MCF 10A (cell line): ENCODE data around the gene PNKD. TPM values are rescaled to one million over a fixed set of nuclear protein-coding genes. Genes with fewer than 3 reads are reported as not detected.
"Not testable (repeated sequence)": the region's sequence is repeated elsewhere in the genome, so short reads cannot be mapped to it uniquely, and the experiment has no call there.

ENCODE experiments used
- BruUV-seq: library from RNA; stranded (reverse); fragments of 400-500 nt; replicated peaks from 2 replicates; lab custom pipeline; 2021; lab: Mats Ljungman, UMichigan
- CTCF ChIA-PET: fragments of 300-600 bp; sonication (Branson Sonifier 250); formaldehyde crosslinking; extraction: SDS; loops from one replicate; lab custom pipeline; 2021; ENCODE audit warnings: antibody characterized with exemption, inconsistent platforms; lab: Yijun Ruan, JAX
- POLR2A ChIA-PET: fragments of 300-600, 350-650 bp; sonication (Branson Sonifier 250); formaldehyde crosslinking; extraction: SDS; loops from one replicate; lab custom pipeline; 2020; ENCODE audit warnings: antibody characterized with exemption, inconsistent platforms; lab: Yijun Ruan, JAX
- DNase-seq: peaks from one replicate; pipeline ENCODE4 v3.0.0-alpha.2; 2018; ENCODE audit not compliant: unreplicated experiment
- H3K27ac Mint-ChIP-seq: one replicate; pipeline ENCODE4 v1.8.0; 2022; ENCODE audit warnings: mild to moderate bottlenecking, low read depth, mixed read lengths; ENCODE audit not compliant: unreplicated experiment
- H3K27me3 Mint-ChIP-seq: one replicate; pipeline ENCODE4 v1.8.0; 2022; ENCODE audit warnings: mixed read lengths; ENCODE audit not compliant: insufficient read depth, unreplicated experiment
- H3K36me3 Mint-ChIP-seq: one replicate; pipeline ENCODE4 v1.8.0; 2022; ENCODE audit warnings: mild to moderate bottlenecking, moderate library complexity, mixed read lengths; ENCODE audit not compliant: insufficient read depth, unreplicated experiment
- H3K4me1 Mint-ChIP-seq: one replicate; pipeline ENCODE4 v1.8.0; 2022; ENCODE audit warnings: mixed read lengths; ENCODE audit not compliant: insufficient read depth, unreplicated experiment
- H3K4me3 Mint-ChIP-seq: one replicate; pipeline ENCODE4 v1.8.0; 2022; ENCODE audit warnings: mild to moderate bottlenecking, moderate library complexity, mixed read lengths; ENCODE audit not compliant: unreplicated experiment
- H3K9me3 Mint-ChIP-seq: one replicate; pipeline ENCODE4 v1.8.0; 2022; ENCODE audit warnings: mixed read lengths; ENCODE audit not compliant: unreplicated experiment
- intact Hi-C: fragments of 100-400 bp; cut with micrococcal nuclease; formaldehyde crosslinking; loops from 2 replicates; pipeline ENCODE4 v1.14.1; 2022
- total RNA-seq: library from RNA; stranded (reverse); gene quantifications from 2 replicates; pipeline ENCODE4 v1.2.3, GENCODE V29; 2022
- TF ChIP-seq, protein P1 (sequence below): fragments of 200-600 bp; IDR thresholded peaks from one replicate; pipeline ENCODE4 v1.8.0; 2022; ENCODE audit warnings: antibody characterized with exemption, mild to moderate bottlenecking; ENCODE audit not compliant: unreplicated experiment

Gene PNKD
- total RNA-seq, 1 experiment from 2014 or later: 23.1 TPM

DNA sequence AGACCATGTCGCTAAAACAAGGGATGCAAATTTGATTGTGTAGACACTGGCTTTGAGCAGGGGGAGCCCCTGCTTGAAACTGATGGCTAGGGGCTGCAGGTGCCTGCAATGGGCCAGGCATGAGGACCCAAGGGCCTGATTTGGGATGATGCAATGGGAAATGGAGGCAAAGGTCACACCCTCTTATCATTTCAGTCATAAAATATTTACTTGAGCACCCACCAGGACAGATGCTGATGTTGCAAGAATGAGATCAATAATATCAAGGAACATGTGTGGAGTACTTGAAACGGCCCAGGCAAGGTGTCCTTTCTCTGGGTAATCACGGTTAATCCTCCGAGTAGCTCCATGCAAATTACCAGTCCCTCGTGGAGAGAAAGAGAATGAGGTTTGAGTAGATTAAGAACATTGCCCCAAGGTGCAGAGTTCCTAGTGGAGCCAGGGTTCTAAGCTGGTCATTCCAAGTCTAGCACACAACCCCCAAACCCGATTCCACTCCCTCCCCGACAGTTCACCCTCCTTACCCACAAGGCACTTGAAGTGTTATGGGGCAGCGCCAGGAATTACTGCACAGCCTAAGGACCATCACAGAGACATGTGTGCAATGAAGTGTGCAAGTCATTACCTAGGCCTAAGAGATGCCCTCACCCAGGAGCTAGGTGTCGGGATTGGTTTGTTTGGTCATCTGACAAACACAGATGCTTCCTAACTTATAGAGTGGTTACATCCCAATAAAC, 36.0 kb downstream of the PNKD start:
- no peaks in the 10 kb centered on the region for H3K27me3 Mint-ChIP-seq
- no peaks in the 10 kb centered on the region for H3K9me3 Mint-ChIP-seq
- ChIA-PET CTCF (interaction anchor here (0.7 to 2.3 kb wide), 6 partner anchors 9 to 90 kb away, joined by 3 to 14 read pairs (median 3); partner anchors contain the start of gene CATIP), POLR2A (interaction anchor here (0.6 kb wide), 1 partner anchor 49 kb away, joined by 4 read pairs; no protein-coding TSS in a partner anchor)
- TF ChIP-seq, protein P1, sequence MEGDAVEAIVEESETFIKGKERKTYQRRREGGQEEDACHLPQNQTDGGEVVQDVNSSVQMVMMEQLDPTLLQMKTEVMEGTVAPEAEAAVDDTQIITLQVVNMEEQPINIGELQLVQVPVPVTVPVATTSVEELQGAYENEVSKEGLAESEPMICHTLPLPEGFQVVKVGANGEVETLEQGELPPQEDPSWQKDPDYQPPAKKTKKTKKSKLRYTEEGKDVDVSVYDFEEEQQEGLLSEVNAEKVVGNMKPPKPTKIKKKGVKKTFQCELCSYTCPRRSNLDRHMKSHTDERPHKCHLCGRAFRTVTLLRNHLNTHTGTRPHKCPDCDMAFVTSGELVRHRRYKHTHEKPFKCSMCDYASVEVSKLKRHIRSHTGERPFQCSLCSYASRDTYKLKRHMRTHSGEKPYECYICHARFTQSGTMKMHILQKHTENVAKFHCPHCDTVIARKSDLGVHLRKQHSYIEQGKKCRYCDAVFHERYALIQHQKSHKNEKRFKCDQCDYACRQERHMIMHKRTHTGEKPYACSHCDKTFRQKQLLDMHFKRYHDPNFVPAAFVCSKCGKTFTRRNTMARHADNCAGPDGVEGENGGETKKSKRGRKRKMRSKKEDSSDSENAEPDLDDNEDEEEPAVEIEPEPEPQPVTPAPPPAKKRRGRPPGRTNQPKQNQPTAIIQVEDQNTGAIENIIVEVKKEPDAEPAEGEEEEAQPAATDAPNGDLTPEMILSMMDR: no peak
- no peak overlapping the region for H3K27ac Mint-ChIP-seq
- no peaks in the 10 kb centered on the region for H3K36me3 Mint-ChIP-seq
- intact Hi-C loops: no loop called here
- no peak overlapping the region for H3K4me3 Mint-ChIP-seq
- H3K4me1 Mint-ChIP-seq: peaks cover 1% of the 10 kb centered on the region
- DNase-seq: no peak
- no TSS peak for BruUV-seq

DNA sequence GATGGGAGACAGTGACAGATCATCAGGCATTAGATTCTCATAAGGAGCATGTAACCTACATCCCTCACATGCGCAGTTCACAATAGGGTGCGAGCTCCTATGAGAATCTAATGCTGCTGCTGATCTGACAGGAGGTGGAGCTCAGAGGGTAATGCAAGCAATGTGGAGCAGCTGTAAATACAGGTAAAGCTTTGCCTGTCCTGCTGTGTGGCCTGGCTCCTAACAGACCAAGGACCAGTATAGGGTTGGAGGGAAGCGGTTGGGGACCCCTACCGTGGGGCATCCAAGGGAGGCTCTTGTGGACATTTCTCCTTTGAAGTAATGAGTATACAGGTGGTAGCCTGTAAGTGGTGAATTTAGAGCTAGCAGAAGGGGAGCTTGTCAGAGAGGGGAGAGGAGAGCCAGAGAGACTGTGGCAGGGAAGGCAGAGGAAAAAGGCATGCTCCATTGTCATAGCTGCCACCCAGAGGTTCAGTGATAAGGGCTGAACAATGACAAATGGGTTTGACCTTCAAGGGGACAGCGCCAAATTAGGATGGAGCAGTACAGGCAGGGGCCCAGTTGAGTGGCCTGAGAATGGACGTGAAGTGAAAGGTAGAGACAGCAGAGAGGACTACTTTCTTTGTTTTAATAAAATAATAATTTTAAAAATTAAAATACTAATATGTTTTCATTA, 37.2 kb downstream of the PNKD start:
- DNase-seq: no peak
- TF ChIP-seq, protein P1: no peak
- intact Hi-C loops: no loop called here
- no peaks in the 10 kb centered on the region for H3K9me3 Mint-ChIP-seq
- no peaks in the 10 kb centered on the region for H3K27me3 Mint-ChIP-seq
- no peak overlapping the region for H3K27ac Mint-ChIP-seq
- no peak overlapping the region for H3K4me3 Mint-ChIP-seq
- ChIA-PET POLR2A (interaction anchor here (0.7 to 1.7 kb wide), 3 partner anchors 9 to 224 kb away, joined by 3 to 4 read pairs (median 3); no protein-coding TSS in a partner anchor), CTCF (interaction anchor here (0.5 to 2.3 kb wide), 9 partner anchors 8 to 1395 kb away, joined by 3 to 14 read pairs (median 3); partner anchors contain the start of genes CATIP and TMBIM1)
- no TSS peak for BruUV-seq
- H3K36me3 Mint-ChIP-seq: no peaks in the 10 kb centered on the region
- H3K4me1 Mint-ChIP-seq: no peaks in the 10 kb centered on the region

DNA sequence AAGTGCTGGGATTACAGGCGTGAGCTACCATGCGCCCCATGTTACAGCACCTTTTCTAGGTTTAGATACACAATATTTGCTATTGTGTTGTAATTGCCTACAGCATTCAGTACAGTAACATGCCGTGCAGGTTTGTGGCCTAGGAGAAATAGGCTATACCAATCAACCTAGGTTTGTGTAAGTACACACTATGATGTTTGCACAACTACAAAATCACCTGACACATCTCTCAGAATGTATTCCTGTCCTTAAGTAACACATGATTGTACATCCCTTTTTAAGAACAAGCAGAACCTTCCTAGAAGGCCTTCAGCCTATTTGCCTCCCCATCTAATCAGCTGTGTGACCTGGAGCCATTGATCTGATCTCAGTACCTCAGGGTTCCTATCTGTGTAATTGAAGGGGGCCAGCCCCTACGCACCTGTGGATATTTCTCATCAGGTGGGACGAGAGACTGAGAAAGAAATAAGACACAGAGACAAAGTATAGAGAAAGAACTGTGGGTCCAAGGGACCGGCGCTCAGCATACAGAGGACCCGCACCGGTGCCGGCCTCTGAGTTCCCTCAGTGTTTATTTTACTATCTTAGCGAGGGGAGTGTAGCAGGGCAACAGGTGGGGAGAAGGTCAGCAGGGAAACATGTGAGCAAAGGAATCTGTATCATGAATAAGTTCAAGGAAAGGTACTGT, 40.7 kb downstream of the PNKD start:
- Mint-ChIP-seq H3K27me3 (no peaks in the 10 kb centered on the region), H3K9me3 (no peaks in the 10 kb centered on the region), H3K4me3 (no peak overlapping the region), H3K27ac (no peak overlapping the region), H3K36me3 (no peaks in the 10 kb centered on the region), H3K4me1 (no peaks in the 10 kb centered on the region)
- ChIA-PET CTCF (interaction anchor here (1.3 kb wide), 1 partner anchor 9 kb away, joined by 4 read pairs; no protein-coding TSS in a partner anchor), POLR2A (no interaction called here)
- intact Hi-C loops: no loop called here
- no peak for DNase-seq
- no TSS peak for BruUV-seq
- TF ChIP-seq, protein P1: no peak

DNA sequence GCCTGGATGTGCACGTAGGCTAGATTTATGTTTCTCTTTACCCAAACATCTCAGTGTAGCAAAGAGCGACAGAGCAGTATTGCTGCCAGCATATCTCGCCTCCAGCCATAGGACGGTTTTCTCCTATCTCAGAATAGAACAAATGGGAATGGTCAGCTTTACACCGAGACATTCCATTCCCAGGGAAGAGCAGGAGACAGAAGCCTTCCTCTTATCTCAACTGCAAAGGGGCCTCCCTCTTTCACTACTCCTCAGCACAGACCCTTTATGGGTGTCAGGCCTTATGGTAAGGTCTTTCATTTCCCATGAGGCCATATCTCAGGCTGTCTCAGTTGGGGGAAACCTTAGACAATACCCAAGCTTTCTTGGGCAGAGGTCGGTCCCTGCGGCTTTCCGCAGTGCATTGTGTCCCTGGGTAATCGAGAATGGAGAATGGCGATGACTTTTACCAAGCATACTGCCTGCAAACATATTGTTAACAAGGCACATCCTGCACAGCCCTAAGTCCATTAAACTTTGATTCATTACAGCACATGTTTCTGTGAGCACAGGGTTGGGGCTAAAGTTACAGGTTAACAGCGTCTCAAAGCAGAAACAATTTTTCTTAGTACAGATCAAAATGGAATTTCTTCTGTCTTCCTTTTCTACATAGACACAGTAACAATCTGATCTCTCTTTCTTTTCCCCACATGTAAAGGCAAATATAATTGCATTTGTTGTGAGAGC, 41.4 kb downstream of the PNKD start:
- POLR2A ChIA-PET, H3K9me3 Mint-ChIP-seq, BruUV-seq, intact Hi-C loops, H3K4me1 Mint-ChIP-seq, H3K36me3 Mint-ChIP-seq, H3K27ac Mint-ChIP-seq, DNase-seq, H3K27me3 Mint-ChIP-seq, H3K4me3 Mint-ChIP-seq: not testable (repeated sequence)
- CTCF ChIA-PET: interaction anchor here (1.3 kb wide), 2 partner anchors 10 to 85 kb away, joined by 3 to 4 read pairs; no protein-coding TSS in a partner anchor
